ENCODE measurements around the gene SV2B. TPM values are rescaled to one million over a fixed set of nuclear protein-coding genes. Genes with fewer than 3 reads are reported as not detected.
A peak's percentile ranks its signal among the peaks of the same experiment; 100 is the strongest.

SV2B gene, protein sequence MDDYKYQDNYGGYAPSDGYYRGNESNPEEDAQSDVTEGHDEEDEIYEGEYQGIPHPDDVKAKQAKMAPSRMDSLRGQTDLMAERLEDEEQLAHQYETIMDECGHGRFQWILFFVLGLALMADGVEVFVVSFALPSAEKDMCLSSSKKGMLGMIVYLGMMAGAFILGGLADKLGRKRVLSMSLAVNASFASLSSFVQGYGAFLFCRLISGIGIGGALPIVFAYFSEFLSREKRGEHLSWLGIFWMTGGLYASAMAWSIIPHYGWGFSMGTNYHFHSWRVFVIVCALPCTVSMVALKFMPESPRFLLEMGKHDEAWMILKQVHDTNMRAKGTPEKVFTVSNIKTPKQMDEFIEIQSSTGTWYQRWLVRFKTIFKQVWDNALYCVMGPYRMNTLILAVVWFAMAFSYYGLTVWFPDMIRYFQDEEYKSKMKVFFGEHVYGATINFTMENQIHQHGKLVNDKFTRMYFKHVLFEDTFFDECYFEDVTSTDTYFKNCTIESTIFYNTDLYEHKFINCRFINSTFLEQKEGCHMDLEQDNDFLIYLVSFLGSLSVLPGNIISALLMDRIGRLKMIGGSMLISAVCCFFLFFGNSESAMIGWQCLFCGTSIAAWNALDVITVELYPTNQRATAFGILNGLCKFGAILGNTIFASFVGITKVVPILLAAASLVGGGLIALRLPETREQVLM
- 1 to 10 TPM in 1 of 3 donors, under 1 TPM in 2; 0.41 to 4.2 (median 0.80) TPM for total RNA-seq
- long read RNA-seq, donor 1, full-length matches to known transcripts = 1 of 5 reads
- long read RNA-seq, donor 1, partial matches to known transcripts = 2 of 5 reads
- long read RNA-seq, donor 1, other reads (novel, unspliced or antisense) = 2 of 5 reads
- long read RNA-seq, donor 2 = 0 reads

DNA sequence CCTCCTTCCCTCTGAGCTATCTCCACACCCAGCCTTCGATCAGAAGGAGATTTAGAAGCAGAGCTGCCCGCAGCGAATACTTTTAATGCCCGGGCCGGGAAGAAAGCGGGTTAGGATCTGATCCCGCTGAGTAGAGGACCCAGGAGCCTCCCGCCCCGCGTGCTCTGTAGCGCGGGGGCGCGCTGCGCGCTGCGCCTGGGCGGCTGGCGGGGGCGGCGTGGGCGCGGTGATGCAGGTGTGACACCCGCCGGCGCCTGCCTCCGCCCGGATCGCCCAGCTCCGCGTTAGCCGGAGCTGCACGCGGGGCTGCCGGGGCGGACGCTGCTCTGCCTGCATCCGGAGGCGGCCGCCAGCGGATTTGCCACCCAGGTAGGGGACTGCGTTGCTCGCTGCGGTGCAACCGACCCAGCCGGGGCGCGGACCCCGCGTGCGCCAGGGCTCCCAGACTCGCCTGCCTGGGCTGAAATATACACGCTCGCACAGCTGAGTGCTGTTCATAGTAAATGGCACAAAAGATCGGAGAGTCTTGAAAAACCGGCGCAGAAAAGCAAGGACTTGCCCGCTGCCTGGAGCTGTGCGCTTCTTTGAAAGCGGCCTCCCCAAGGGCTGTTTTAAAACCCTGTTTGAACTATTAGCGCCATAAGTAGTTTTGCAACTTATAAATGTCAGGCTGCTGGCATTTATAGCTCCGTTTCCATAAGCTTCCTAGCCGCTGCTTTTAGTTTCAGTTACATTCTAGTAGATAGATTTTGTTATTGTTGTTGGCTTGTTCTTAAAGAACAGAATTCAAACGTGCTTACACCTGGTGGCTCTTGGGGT is at the start of gene SV2B:
TSS of gene SV2B (plus strand) at position 263 of the 819 bp plus-strand sequence. CDS start 126,007 bp downstream, outside the sequence.
- no peak for TF ChIP-seq CTCF (IDR thresholded peaks at IDR 0.05)
- Histone ChIP-seq H3K36me3 (ENCODE audit: low read depth) (no peaks in the 10 kb centered on the region), H3K9me3 (no peaks in the 10 kb centered on the region), H3K4me3 (no peak within 1 kb of the TSS), H3K4me1 (ENCODE audit: low read depth) (peaks cover 8% of the 10 kb centered on the region)
- DNase-seq (peak in 2 of 3 donors; percentile 7 to 28), ATAC-seq (peak; percentile 71)
- intact Hi-C loops (cut with DNase I, micrococcal nuclease) = no loop called here

- ATAC-seq (no peak), DNase-seq (no peak)
- no peaks in the 10 kb centered on the region for H3K9me3 ChIP-seq
- no peaks in the 10 kb centered on the region for H3K36me3 ChIP-seq (ENCODE audit: low read depth)
- H3K4me1 ChIP-seq (ENCODE audit: low read depth) = peaks cover 5% of the 10 kb centered on the region
- TF ChIP-seq CTCF (IDR thresholded peaks at IDR 0.05) = no peak
- no peak overlapping the region for H3K4me3 ChIP-seq
- intact Hi-C loops (cut with DNase I, micrococcal nuclease) = no loop called here
Measured at GRCh38 chr15:91051248-91051647, 48.8 kb upstream of the SV2B start.

DNA sequence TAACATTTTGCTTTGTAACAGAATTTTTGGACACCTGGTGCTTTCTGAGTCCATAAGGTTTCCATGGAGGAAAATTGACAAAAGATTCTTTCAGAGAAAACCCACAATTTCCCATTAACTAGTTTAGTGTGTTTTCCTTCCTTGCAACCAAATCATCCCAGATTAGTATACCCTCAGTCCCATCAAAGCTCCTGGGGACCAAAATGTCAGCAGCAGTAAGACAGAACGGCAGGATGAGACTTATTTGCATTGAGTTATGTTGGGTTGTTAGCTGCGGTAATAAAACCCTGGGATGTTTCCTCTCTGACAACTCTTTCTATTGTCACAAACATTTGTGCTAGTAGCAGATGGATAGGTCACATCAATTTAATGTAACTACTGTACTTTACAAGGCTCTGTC is 45.2 kb upstream of the SV2B start:
- no peak overlapping the region for H3K4me3 ChIP-seq
- no peaks in the 10 kb centered on the region for H3K36me3 ChIP-seq (ENCODE audit: low read depth)
- TF ChIP-seq CTCF (IDR thresholded peaks at IDR 0.05) = no peak
- intact Hi-C loops (cut with DNase I, micrococcal nuclease) = loop anchor here (5.0 kb wide), 2 partner anchors 212 to 217 kb away; no protein-coding TSS in a partner anchor
- H3K9me3 ChIP-seq = no peaks in the 10 kb centered on the region
- peaks cover 2% of the 10 kb centered on the region for H3K4me1 ChIP-seq (ENCODE audit: low read depth)
- DNase-seq (no peak), ATAC-seq (no peak)

DNA sequence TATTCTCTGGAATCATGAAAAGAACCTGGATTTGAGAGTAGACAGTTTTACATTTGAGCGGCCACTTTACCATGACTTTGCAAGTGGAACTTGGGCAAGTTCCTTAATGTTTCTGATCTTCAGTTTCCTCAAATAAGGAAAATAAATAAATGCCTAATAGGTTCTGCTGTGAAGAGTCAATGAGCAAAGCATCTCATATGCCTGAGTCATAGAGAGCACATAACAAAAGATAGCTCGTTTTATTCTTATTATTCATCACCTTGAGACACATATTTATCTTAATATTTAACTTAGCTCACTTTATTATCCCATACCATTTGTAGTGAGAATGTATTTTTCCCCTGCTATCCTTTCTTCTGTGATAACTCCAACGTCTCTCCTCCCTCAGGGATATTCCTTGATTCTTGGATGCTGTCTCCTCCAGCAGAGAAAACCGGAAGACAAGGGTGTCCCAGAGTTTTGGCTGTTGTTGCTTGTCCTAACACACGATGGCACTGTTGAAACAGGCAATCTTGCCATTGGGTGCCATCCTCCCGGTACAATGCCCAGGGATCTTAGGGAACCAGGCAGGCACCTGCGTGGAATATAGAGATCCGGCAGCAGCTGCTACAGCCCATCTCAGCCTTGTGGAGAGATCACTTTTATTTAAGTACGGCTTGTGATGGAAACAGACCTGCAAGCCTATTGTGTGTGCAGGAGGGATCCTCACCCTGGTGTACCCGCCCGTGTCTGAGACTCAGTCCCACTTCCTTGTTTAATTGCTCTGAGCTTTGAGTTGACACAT is 44.3 kb upstream of the SV2B start:
- peak; percentile 89 for ATAC-seq
- Histone ChIP-seq H3K4me3 (no peak overlapping the region), H3K36me3 (ENCODE audit: low read depth) (no peaks in the 10 kb centered on the region), H3K4me1 (ENCODE audit: low read depth) (no peaks in the 10 kb centered on the region), H3K9me3 (no peaks in the 10 kb centered on the region)
- peak; percentile 37 for TF ChIP-seq CTCF (IDR thresholded peaks at IDR 0.05)
- intact Hi-C loops (cut with DNase I, micrococcal nuclease) = loop anchor here (5.0 kb wide), 2 partner anchors 212 to 217 kb away; no protein-coding TSS in a partner anchor
- peak in 2 of 3 donors; percentile 42 to 74 for DNase-seq

Data from mucosa of descending colon (tissue), 3 donors.